PC-3 (cell line): ENCODE data around the gene MICU1.

Experiments used
- CTCF ChIP-seq: fragments of 300-600 bp; sonication (generic); conservative IDR thresholded peaks from 2 replicates; pipeline ENCODE4 v1.5.1; 2017; ENCODE audit warnings: antibody characterized with exemption, low read depth, mild to moderate bottlenecking, low read length
- EZH2 ChIP-seq: fragments of 300-600 bp; sonication (generic); IDR thresholded peaks from one replicate; pipeline ENCODE4 v1.6.1; 2017; ENCODE audit warnings: antibody characterized with exemption, mild to moderate bottlenecking, low read length; ENCODE audit not compliant: unreplicated experiment

- TF ChIP-seq CTCF, result no peak
- no peak for TF ChIP-seq EZH2
These were observed 61.3 kb downstream of the MICU1 start for GRCh38 chr10:72564596-72564995.
